Endothelial cell of umbilical vein (primary cell): ENCODE measurements around the gene DCC. TPM values are rescaled to one million over a fixed set of nuclear protein-coding genes. Genes with fewer than 3 reads are reported as not detected.

Experiments used
- BruUV-seq: library from RNA; stranded (reverse); fragments of 400-500 nt; replicated peaks from 2 replicates; lab custom pipeline; 2021; lab: Mats Ljungman, UMichigan
- CTCF ChIA-PET: fragments of 300-600, 350-600 bp; sonication (Branson Sonifier 250); formaldehyde crosslinking; loops from one replicate; lab custom pipeline; 2021; ENCODE audit warnings: antibody characterized with exemption, inconsistent platforms; lab: Charles Lee
- POLR2A ChIA-PET: fragments of 300-600, 350-600 bp; sonication (Branson Sonifier 250); formaldehyde crosslinking; loops from one replicate; lab custom pipeline; 2021; ENCODE audit warnings: antibody characterized with exemption, inconsistent platforms; lab: Charles Lee
- DNase-seq: peaks from one replicate; pipeline ENCODE4 v3.0.0-alpha.2; 2011; ENCODE audit warnings: low read depth, low spot score
- FAIRE-seq: peaks from 2 replicates; lab custom pipeline; 2011; peaks lifted over from hg19 to GRCh38; lab: Jason Lieb, UNC
- H2AFZ ChIP-seq: 2 replicates; pipeline ENCODE4 v1.6.0; 2012; ENCODE audit warnings: low read depth, low read length, control low read depth, inconsistent platforms
- H3K27ac ChIP-seq: 2 replicates; pipeline ENCODE4 v1.5.1; 2011; ENCODE audit warnings: low read depth, mild to moderate bottlenecking, control low read depth, low read length, moderate library complexity; ENCODE audit not compliant: insufficient read depth
- H3K27me3 ChIP-seq, 2 experiments: 2 replicates each; pipeline versions ENCODE4 v1.6.0 to v1.6.1; 2011; ENCODE audit warnings: low read length in 2 of 2, mixed read lengths in 1 of 2; ENCODE audit not compliant: control insufficient read depth in 2 of 2, insufficient read depth in 2 of 2
- H3K36me3 ChIP-seq, 2 experiments: 2 replicates in 1 of 2; 3 replicates in 1 of 2; pipeline ENCODE4 v1.5.1; 2011; ENCODE audit warnings: low read length in 2 of 2, mild to moderate bottlenecking in 1 of 2, moderate library complexity in 1 of 2; ENCODE audit not compliant: control insufficient read depth in 2 of 2, insufficient read depth in 2 of 2; ENCODE audit errors: extremely low read depth in 1 of 2
- H3K4me1 ChIP-seq: 3 replicates; pipeline ENCODE4 v1.5.1; 2011; ENCODE audit warnings: mild to moderate bottlenecking, low read length; ENCODE audit not compliant: control insufficient read depth, insufficient read depth; ENCODE audit errors: extremely low read depth
- H3K4me2 ChIP-seq: 2 replicates; pipeline ENCODE4 v1.6.1; 2011; ENCODE audit warnings: low read length, control low read depth, mixed read lengths; ENCODE audit not compliant: insufficient read depth
- H3K4me3 ChIP-seq, 3 experiments: fragments of 200-600 bp in 1 of 3; sonication (generic), shearing (Covaris generic) in 1 of 3; replicated peaks in 1 of 3; 2 replicates each; pipeline ENCODE4 v1.5.1; 2011 to 2016; ENCODE audit warnings: control low read depth in 3 of 3, low read length in 3 of 3, mild to moderate bottlenecking in 2 of 3, inconsistent platforms in 1 of 3, low read depth in 1 of 3, moderate library complexity in 1 of 3; ENCODE audit not compliant: insufficient read depth in 1 of 3
- H3K79me2 ChIP-seq: 2 replicates; pipeline ENCODE4 v1.6.0; 2012; ENCODE audit warnings: low read length, inconsistent platforms; ENCODE audit not compliant: control insufficient read depth, insufficient read depth
- H3K9ac ChIP-seq: replicated peaks from 2 replicates; pipeline ENCODE3; 2011; ENCODE audit warnings: low read length, control low read depth; ENCODE audit not compliant: insufficient read depth; ENCODE audit errors: extremely low read depth
- H3K9me1 ChIP-seq: replicated peaks from 3 replicates; pipeline ENCODE4 v1.6.0; 2011; ENCODE audit warnings: mild to moderate bottlenecking, low read length; ENCODE audit not compliant: control insufficient read depth, insufficient read depth; ENCODE audit errors: extremely low read depth
- H3K9me3 ChIP-seq: replicated peaks from 2 replicates; pipeline ENCODE4 v1.5.1; 2012; ENCODE audit warnings: low read length, inconsistent platforms; ENCODE audit not compliant: control insufficient read depth, insufficient read depth
- H4K20me1 ChIP-seq: replicated peaks from 2 replicates; pipeline ENCODE3; 2011; ENCODE audit warnings: mild to moderate bottlenecking, low read length; ENCODE audit not compliant: control insufficient read depth, insufficient read depth; ENCODE audit errors: extremely low read depth
- EZH2 ChIP-seq: IDR thresholded peaks from 2 replicates; pipeline ENCODE4 v1.6.1; 2012; ENCODE audit warnings: borderline replicate concordance, low read depth, mild to moderate bottlenecking, moderate library complexity, low read length, inconsistent platforms; ENCODE audit not compliant: severe bottlenecking
- FOS ChIP-seq: IDR thresholded peaks from 2 replicates; pipeline ENCODE4 v1.6.1; 2011; ENCODE audit warnings: mild to moderate bottlenecking, low read length, moderate library complexity, borderline replicate concordance; ENCODE audit not compliant: insufficient read depth
- GATA2 ChIP-seq: IDR thresholded peaks from 2 replicates; pipeline ENCODE4 v1.7.0; 2011; ENCODE audit warnings: low read depth, mild to moderate bottlenecking, moderate library complexity, mixed read lengths, low read length; ENCODE audit not compliant: insufficient read length, insufficient read depth
- JUN ChIP-seq: IDR thresholded peaks from 2 replicates; pipeline ENCODE4 v1.6.1; 2011; ENCODE audit warnings: borderline replicate concordance, low read depth; ENCODE audit not compliant: insufficient read length, insufficient read depth
- MAX ChIP-seq: IDR thresholded peaks from 2 replicates; pipeline ENCODE4 v1.6.1; 2011; ENCODE audit not compliant: insufficient read depth, insufficient read length
- MYC ChIP-seq: IDR thresholded peaks from one replicate; pipeline ENCODE4 v1.6.1; 2011; ENCODE audit warnings: mild to moderate bottlenecking, low read depth, low read length
- POLR2A ChIP-seq: IDR thresholded peaks from 2 replicates; pipeline ENCODE4 v1.6.1; 2012; ENCODE audit warnings: low read depth, mild to moderate bottlenecking, control low read depth, low read length
- POLR2AphosphoS5 ChIP-seq: IDR thresholded peaks from 2 replicates; pipeline ENCODE4 v1.6.1; 2012; ENCODE audit warnings: low read depth, mild to moderate bottlenecking, control low read depth, low read length, moderate library complexity; ENCODE audit not compliant: insufficient read depth
- dilution Hi-C: fragments of 300-500 bp; cut with MboI; formaldehyde crosslinking; loops from one replicate; pipeline ENCODE4 v1.15.0; 2019; ENCODE audit warnings: low sequenced_read_pairs; ENCODE audit not compliant: extremely low pct_ligation_motif_present
- intact Hi-C: fragments of 100-400 bp; cut with micrococcal nuclease; formaldehyde crosslinking; loops from one replicate; pipeline ENCODE4 v1.10.0; 2022
- polyA plus RNA-seq, 4 experiments: library from polyadenylated mRNA; depleted of rRNA in 3 of 4; stranded (reverse) in 3 of 4; unstranded in 1 of 4; fragments of >200 nt; gene quantifications; 2 replicates each; pipeline versions ENCODE4 v1.2.1 to v1.2.3, GENCODE V29; 2011 to 2012; ENCODE audit warnings: missing spikeins in 1 of 4
- total RNA-seq: library from RNA; stranded (reverse); gene quantifications from 2 replicates; pipeline ENCODE4 v1.2.3, GENCODE V29; 2021
- TF ChIP-seq, protein P1 (sequence below), 2 donors: IDR thresholded peaks; 1 replicate in 1 of 2; 2 replicates in 1 of 2; pipeline ENCODE4 v1.5.1; 2011; ENCODE audit warnings: low read length in 2 of 2, mild to moderate bottlenecking in 2 of 2, moderate library complexity in 2 of 2, control low read depth in 1 of 2, inconsistent platforms in 1 of 2, low read depth in 1 of 2; ENCODE audit not compliant: insufficient read depth in 1 of 2; ENCODE audit errors: extremely low read depth in 1 of 2

DCC gene
- total and polyA plus RNA-seq, 2 donors (not counting 3 experiments of a cell fraction or from before 2014, with no cell fraction given), result not detected

DNA sequence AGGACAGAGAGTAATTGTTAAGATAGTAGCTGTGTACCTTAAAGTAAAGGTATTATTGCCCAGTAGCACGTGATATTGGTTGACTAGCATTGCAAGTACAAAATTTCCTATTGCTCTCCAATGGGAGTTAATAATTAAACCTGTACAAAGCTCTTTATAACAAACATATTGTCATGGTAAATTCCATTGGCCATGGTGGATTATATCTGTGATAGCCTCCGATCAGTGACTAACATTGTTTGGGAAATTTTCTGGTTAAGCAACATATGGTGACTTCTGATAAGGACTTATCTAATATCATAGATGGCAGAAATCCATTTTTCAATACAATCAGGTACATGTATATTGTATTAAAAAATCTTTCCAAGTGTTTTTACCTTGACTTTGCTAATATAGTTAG is 360.8 kb downstream of the DCC start:
- no peak overlapping the region for H3K4me2 ChIP-seq
- H3K9ac ChIP-seq, result no peak overlapping the region
- H3K9me3 ChIP-seq, result no peaks in the 10 kb centered on the region
- no peak for DNase-seq
- no peak overlapping the region for H2AFZ ChIP-seq
- ChIA-PET POLR2A (no interaction called here), CTCF (interaction anchor here (0.5 kb wide), 1 partner anchor 14 kb away, joined by 4 read pairs; no protein-coding TSS in a partner anchor)
- TF ChIP-seq MYC (no peak), GATA2 (no peak), EZH2 (no peak), POLR2A (no peak), MAX (no peak), POLR2AphosphoS5 (no peak)
- peaks cover 0 to 4% of the 10 kb centered on the region in 2 experiments for H3K27me3 ChIP-seq
- no peaks in the 10 kb centered on the region for H3K4me1 ChIP-seq
- dilution Hi-C loops (no loop called here), intact Hi-C loops (no loop called here)
- H4K20me1 ChIP-seq, result no peaks in the 10 kb centered on the region
- FAIRE-seq, result no peak
- no peak overlapping the region for H3K27ac ChIP-seq
- H3K9me1 ChIP-seq, result no peaks in the 10 kb centered on the region
- no peak overlapping the region for H3K4me3 ChIP-seq
- H3K36me3 ChIP-seq, result no peaks in the 10 kb centered on the region
- H3K79me2 ChIP-seq, result no peaks in the 10 kb centered on the region
- no TSS peak for BruUV-seq

- ChIA-PET CTCF (no interaction called here), POLR2A (no interaction called here)
- H3K27ac ChIP-seq, result no peak overlapping the region
- H3K36me3 ChIP-seq, result no peaks in the 10 kb centered on the region
- TF ChIP-seq FOS, result no peak
- TF ChIP-seq POLR2AphosphoS5, result no peak
- no peak for TF ChIP-seq GATA2
- no peak for TF ChIP-seq JUN
- TF ChIP-seq POLR2A, result no peak
- no peak for TF ChIP-seq EZH2
- no peak for TF ChIP-seq MYC
- TF ChIP-seq, protein P1, sequence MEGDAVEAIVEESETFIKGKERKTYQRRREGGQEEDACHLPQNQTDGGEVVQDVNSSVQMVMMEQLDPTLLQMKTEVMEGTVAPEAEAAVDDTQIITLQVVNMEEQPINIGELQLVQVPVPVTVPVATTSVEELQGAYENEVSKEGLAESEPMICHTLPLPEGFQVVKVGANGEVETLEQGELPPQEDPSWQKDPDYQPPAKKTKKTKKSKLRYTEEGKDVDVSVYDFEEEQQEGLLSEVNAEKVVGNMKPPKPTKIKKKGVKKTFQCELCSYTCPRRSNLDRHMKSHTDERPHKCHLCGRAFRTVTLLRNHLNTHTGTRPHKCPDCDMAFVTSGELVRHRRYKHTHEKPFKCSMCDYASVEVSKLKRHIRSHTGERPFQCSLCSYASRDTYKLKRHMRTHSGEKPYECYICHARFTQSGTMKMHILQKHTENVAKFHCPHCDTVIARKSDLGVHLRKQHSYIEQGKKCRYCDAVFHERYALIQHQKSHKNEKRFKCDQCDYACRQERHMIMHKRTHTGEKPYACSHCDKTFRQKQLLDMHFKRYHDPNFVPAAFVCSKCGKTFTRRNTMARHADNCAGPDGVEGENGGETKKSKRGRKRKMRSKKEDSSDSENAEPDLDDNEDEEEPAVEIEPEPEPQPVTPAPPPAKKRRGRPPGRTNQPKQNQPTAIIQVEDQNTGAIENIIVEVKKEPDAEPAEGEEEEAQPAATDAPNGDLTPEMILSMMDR (IDR thresholded peaks at IDR 0.05; ENCODE audit: extremely low read depth in 1 of 2, insufficient read depth in 1 of 2, low read depth in 1 of 2, low read length in 2 of 2), result no peak
- no peak for TF ChIP-seq MAX
- dilution Hi-C loops, result no loop called here
- no peaks in the 10 kb centered on the region for H3K4me1 ChIP-seq
- H3K9me3 ChIP-seq, result no peaks in the 10 kb centered on the region
- no peak for FAIRE-seq
- H3K4me2 ChIP-seq, result no peak overlapping the region
- no peaks in the 10 kb centered on the region for H4K20me1 ChIP-seq
- no peaks in the 10 kb centered on the region for H3K79me2 ChIP-seq
- peaks cover 0 to 3% of the 10 kb centered on the region in 2 experiments for H3K27me3 ChIP-seq
- no peaks in the 10 kb centered on the region for H3K9me1 ChIP-seq
- intact Hi-C loops, result no loop called here
- no peak overlapping the region for H3K4me3 ChIP-seq
- no peak overlapping the region for H3K9ac ChIP-seq
- no TSS peak for BruUV-seq
- no peak for DNase-seq
- H2AFZ ChIP-seq, result no peak overlapping the region
These were observed 361.4 kb downstream of the DCC start for GRCh38 chr18:52701219-52701935.
